CD8-positive, alpha-beta memory T cell (primary cell): Measurements from ENCODE around the gene MARCHF10. TPM values are rescaled to one million over a fixed set of nuclear protein-coding genes. Genes with fewer than 3 reads are reported as not detected.

ENCODE experiments used
- CTCF ChIA-PET: fragments of 350-600 bp; sonication (Branson Sonifier 250); formaldehyde crosslinking; loops from one replicate; lab custom pipeline; 2021; ENCODE audit warnings: antibody characterized with exemption; lab: Charles Lee
- POLR2A ChIA-PET: fragments of 350-600 bp; sonication (Branson Sonifier 250); formaldehyde crosslinking; loops from one replicate; lab custom pipeline; 2021; ENCODE audit warnings: antibody characterized with exemption; lab: Charles Lee
- DNase-seq, 5 donors: peaks; one replicate each; pipeline versions ENCODE4 v3.0.0 to v3.0.0-alpha.2; 2020 to 2022; ENCODE audit warnings: mixed read lengths in 1 of 5
- H3K27ac ChIP-seq: one replicate; pipeline ENCODE4 v1.7.0; 2013; ENCODE audit warnings: low read depth, mild to moderate bottlenecking, low read length, moderate library complexity
- H3K27me3 ChIP-seq: 2 replicates; pipeline ENCODE4 v1.7.0; 2013; ENCODE audit warnings: low read length, mild to moderate bottlenecking; ENCODE audit not compliant: insufficient read depth, poor library complexity, severe bottlenecking
- H3K36me3 ChIP-seq: 2 replicates; pipeline ENCODE4 v1.7.0; 2013; ENCODE audit warnings: mild to moderate bottlenecking, low read length, moderate library complexity; ENCODE audit not compliant: insufficient read depth
- H3K4me1 ChIP-seq: 2 replicates; pipeline ENCODE4 v1.7.0; 2013; ENCODE audit warnings: mild to moderate bottlenecking, low read length, moderate library complexity; ENCODE audit not compliant: insufficient read depth
- H3K4me3 ChIP-seq: 2 replicates; pipeline ENCODE4 v1.7.0; 2013; ENCODE audit warnings: mild to moderate bottlenecking, low read length
- H3K9me3 ChIP-seq: 2 replicates; pipeline ENCODE4 v1.7.0; 2013; ENCODE audit warnings: mild to moderate bottlenecking, low read length
- H3K27ac Mint-ChIP-seq, 8 donors: one replicate each; pipeline ENCODE4 v1.8.0; 2020 to 2021; ENCODE audit warnings: mixed read lengths in 8 of 8, mild to moderate bottlenecking in 6 of 8, inconsistent platforms in 3 of 8, moderate library complexity in 3 of 8
- H3K27me3 Mint-ChIP-seq, 2 donors: one replicate each; pipeline ENCODE4 v1.8.0; 2020 to 2021; ENCODE audit warnings: mixed read lengths in 2 of 2, mild to moderate bottlenecking in 1 of 2, moderate library complexity in 1 of 2
- H3K36me3 Mint-ChIP-seq, 3 donors: one replicate each; pipeline ENCODE4 v1.8.0; 2020 to 2021; ENCODE audit warnings: mixed read lengths in 3 of 3, inconsistent platforms in 1 of 3, mild to moderate bottlenecking in 1 of 3
- H3K4me1 Mint-ChIP-seq, 3 donors: one replicate each; pipeline ENCODE4 v1.8.0; 2020 to 2021; ENCODE audit warnings: mixed read lengths in 3 of 3, inconsistent platforms in 1 of 3, mild to moderate bottlenecking in 1 of 3
- H3K4me3 Mint-ChIP-seq, 7 donors: one replicate each; pipeline ENCODE4 v1.8.0; 2020 to 2021; ENCODE audit warnings: mixed read lengths in 7 of 7, mild to moderate bottlenecking in 6 of 7, moderate library complexity in 4 of 7, inconsistent platforms in 2 of 7
- H3K9me3 Mint-ChIP-seq, 5 donors: one replicate each; pipeline ENCODE4 v1.8.0; 2020 to 2022; ENCODE audit warnings: mixed read lengths in 5 of 5, mild to moderate bottlenecking in 3 of 5, moderate library complexity in 2 of 5, inconsistent platforms in 1 of 5
- polyA plus RNA-seq: library from polyadenylated mRNA; unstranded; fragments of 300-500 nt; fragmentation: Illumina TruSeq; gene quantifications from one replicate; pipeline ENCODE4 v1.2.3, GENCODE V29; 2021
- total RNA-seq, 2 experiments: library from RNA; stranded (reverse); gene quantifications; one replicate each; pipeline ENCODE4 v1.2.3, GENCODE V29; 2021

The MARCHF10 gene
- total and polyA plus RNA-seq, 3 experiments from 2014 or later, result 0.86 TPM; not detected in 2

GRCh38 chr17:62816282-62816839 is 8.2 kb upstream of the MARCHF10 start:
- H3K4me3 ChIP-seq, result no peak overlapping the region
- H3K36me3 Mint-ChIP-seq, result peaks cover 0 to 9% (median 0%) of the 10 kb centered on the region in 3 donors
- H3K4me1 Mint-ChIP-seq, result peaks cover 0 to 6% (median 0%) of the 10 kb centered on the region in 3 donors
- DNase-seq, result no peak
- H3K27ac ChIP-seq, result no peak overlapping the region
- H3K27me3 ChIP-seq, result no peaks in the 10 kb centered on the region
- H3K9me3 Mint-ChIP-seq, result peaks cover 2 to 13% (median 10%) of the 10 kb centered on the region in 5 donors
- H3K27me3 Mint-ChIP-seq, result peaks cover 17 to 47% of the 10 kb centered on the region in 2 donors
- no peaks in the 10 kb centered on the region for H3K4me1 ChIP-seq
- no peak overlapping the region for H3K27ac Mint-ChIP-seq
- no peaks in the 10 kb centered on the region for H3K9me3 ChIP-seq
- CTCF ChIA-PET, result no interaction called here
- no peak overlapping the region for H3K4me3 Mint-ChIP-seq
- POLR2A ChIA-PET, result no interaction called here
- H3K36me3 ChIP-seq, result no peaks in the 10 kb centered on the region

- CTCF ChIA-PET, result no interaction called here
- POLR2A ChIA-PET, result no interaction called here
- no peaks in the 10 kb centered on the region for H3K9me3 ChIP-seq
- H3K36me3 Mint-ChIP-seq, result peaks cover 0 to 9% (median 0%) of the 10 kb centered on the region in 3 donors
- H3K36me3 ChIP-seq, result no peaks in the 10 kb centered on the region
- H3K9me3 Mint-ChIP-seq, result peaks cover 5 to 15% (median 7%) of the 10 kb centered on the region in 5 donors
- H3K4me1 Mint-ChIP-seq, result peaks cover 0 to 3% (median 2%) of the 10 kb centered on the region in 3 donors
- no peak for DNase-seq
- H3K27me3 Mint-ChIP-seq, result peaks cover 21 to 51% of the 10 kb centered on the region in 2 donors
- no peaks in the 10 kb centered on the region for H3K4me1 ChIP-seq
- peaks cover 12% of the 10 kb centered on the region for H3K27me3 ChIP-seq
- H3K27ac ChIP-seq, result no peak overlapping the region
- H3K27ac Mint-ChIP-seq, result peak overlapping the region in 1 of 8 donors; percentile 28
- H3K4me3 Mint-ChIP-seq, result peak overlapping the region in 1 of 7 donors; percentile 7
- no peak overlapping the region for H3K4me3 ChIP-seq
These were observed 1.5 kb upstream of the MARCHF10 start for GRCh38 chr17:62809656-62810055.

- peaks cover 0 to 3% (median 2%) of the 10 kb centered on the region in 3 donors for H3K4me1 Mint-ChIP-seq
- Histone ChIP-seq H3K4me1 (no peaks in the 10 kb centered on the region), H3K36me3 (no peaks in the 10 kb centered on the region), H3K27me3 (peaks cover 18% of the 10 kb centered on the region), H3K4me3 (no peak overlapping the region), H3K27ac (no peak overlapping the region), H3K9me3 (no peaks in the 10 kb centered on the region)
- H3K27ac Mint-ChIP-seq, result no peak overlapping the region
- CTCF ChIA-PET, result no interaction called here
- peak overlapping the region in 1 of 7 donors; percentile 32 for H3K4me3 Mint-ChIP-seq
- peaks cover 0 to 7% (median 1%) of the 10 kb centered on the region in 5 donors for H3K9me3 Mint-ChIP-seq
- H3K36me3 Mint-ChIP-seq, result peaks cover 0 to under 1% (median 0%) of the 10 kb centered on the region in 3 donors
- POLR2A ChIA-PET, result no interaction called here
- DNase-seq, result no peak
- H3K27me3 Mint-ChIP-seq, result peaks cover 28 to 54% of the 10 kb centered on the region in 2 donors
These were observed 459 bp upstream of the MARCHF10 start for GRCh38 chr17:62808576-62808970.

GRCh38 chr17:62805234-62805633 is 2.9 kb downstream of the MARCHF10 start:
- Histone ChIP-seq H3K4me3 (no peak overlapping the region), H3K9me3 (no peaks in the 10 kb centered on the region), H3K4me1 (no peaks in the 10 kb centered on the region), H3K27ac (no peak overlapping the region), H3K36me3 (no peaks in the 10 kb centered on the region), H3K27me3 (peaks cover 18% of the 10 kb centered on the region)
- CTCF ChIA-PET, result no interaction called here
- no peak for DNase-seq
- H3K4me1 Mint-ChIP-seq, result peaks cover 0 to 3% (median 2%) of the 10 kb centered on the region in 3 donors
- peaks cover 30 to 68% of the 10 kb centered on the region in 2 donors for H3K27me3 Mint-ChIP-seq
- POLR2A ChIA-PET, result no interaction called here
- no peak overlapping the region for H3K4me3 Mint-ChIP-seq
- peaks cover 0 to 3% (median 0%) of the 10 kb centered on the region in 5 donors for H3K9me3 Mint-ChIP-seq
- peaks cover 0 to 3% (median 0%) of the 10 kb centered on the region in 3 donors for H3K36me3 Mint-ChIP-seq
- no peak overlapping the region for H3K27ac Mint-ChIP-seq

- ChIA-PET CTCF (no interaction called here), POLR2A (no interaction called here)
- no peaks in the 10 kb centered on the region for H3K9me3 ChIP-seq
- no peak overlapping the region for H3K4me3 ChIP-seq
- H3K4me1 ChIP-seq, result no peaks in the 10 kb centered on the region
- H3K4me1 Mint-ChIP-seq, result peaks cover 0 to 3% (median 2%) of the 10 kb centered on the region in 3 donors
- H3K27ac ChIP-seq, result no peak overlapping the region
- no peak overlapping the region for H3K4me3 Mint-ChIP-seq
- peaks cover 18% of the 10 kb centered on the region for H3K27me3 ChIP-seq
- peaks cover 31 to 70% of the 10 kb centered on the region in 2 donors for H3K27me3 Mint-ChIP-seq
- no peak overlapping the region for H3K27ac Mint-ChIP-seq
- peaks cover 0 to 2% (median 0%) of the 10 kb centered on the region in 5 donors for H3K9me3 Mint-ChIP-seq
- peaks cover 0 to 3% (median 0%) of the 10 kb centered on the region in 3 donors for H3K36me3 Mint-ChIP-seq
- DNase-seq, result no peak
- H3K36me3 ChIP-seq, result no peaks in the 10 kb centered on the region
These were observed 3.3 kb downstream of the MARCHF10 start for GRCh38 chr17:62804822-62805221.

GRCh38 chr17:62804025-62804424 is 4.1 kb downstream of the MARCHF10 start:
- POLR2A ChIA-PET, result interaction anchor here (0.7 kb wide), 1 partner anchor 22 kb away, joined by 3 read pairs; no protein-coding TSS in a partner anchor
- H3K4me1 ChIP-seq, result no peaks in the 10 kb centered on the region
- no peak overlapping the region for H3K4me3 Mint-ChIP-seq
- H3K9me3 ChIP-seq, result no peaks in the 10 kb centered on the region
- DNase-seq, result no peak
- no peak overlapping the region for H3K4me3 ChIP-seq
- H3K4me1 Mint-ChIP-seq, result peaks cover 0 to 3% (median 2%) of the 10 kb centered on the region in 3 donors
- H3K27ac ChIP-seq, result no peak overlapping the region
- CTCF ChIA-PET, result no interaction called here
- H3K27me3 Mint-ChIP-seq, result peaks cover 31 to 68% of the 10 kb centered on the region in 2 donors
- no peak overlapping the region for H3K27ac Mint-ChIP-seq
- H3K36me3 Mint-ChIP-seq, result peaks cover 0 to 7% (median 0%) of the 10 kb centered on the region in 3 donors
- no peaks in the 10 kb centered on the region for H3K36me3 ChIP-seq
- H3K27me3 ChIP-seq, result peaks cover 18% of the 10 kb centered on the region
- H3K9me3 Mint-ChIP-seq, result peaks cover 0 to 2% (median 0%) of the 10 kb centered on the region in 5 donors

GRCh38 chr17:62802561-62803205 is 5.4 kb downstream of the MARCHF10 start:
- Histone ChIP-seq H3K27me3 (peaks cover 18% of the 10 kb centered on the region), H3K4me3 (no peak overlapping the region), H3K9me3 (no peaks in the 10 kb centered on the region), H3K36me3 (no peaks in the 10 kb centered on the region), H3K27ac (no peak overlapping the region), H3K4me1 (no peaks in the 10 kb centered on the region)
- ChIA-PET POLR2A (no interaction called here), CTCF (no interaction called here)
- peaks cover 0 to 2% (median 0%) of the 10 kb centered on the region in 5 donors for H3K9me3 Mint-ChIP-seq
- peaks cover 32 to 76% of the 10 kb centered on the region in 2 donors for H3K27me3 Mint-ChIP-seq
- no peak overlapping the region for H3K4me3 Mint-ChIP-seq
- H3K27ac Mint-ChIP-seq, result no peak overlapping the region
- H3K36me3 Mint-ChIP-seq, result peaks cover 0 to 8% (median 0%) of the 10 kb centered on the region in 3 donors
- peaks cover 0 to 3% (median 0%) of the 10 kb centered on the region in 3 donors for H3K4me1 Mint-ChIP-seq
- no peak for DNase-seq

GRCh38 chr17:62801553-62802114 is 6.5 kb downstream of the MARCHF10 start:
- Mint-ChIP-seq H3K4me3 (no peak overlapping the region), H3K36me3 (peaks cover 0 to 8% (median 0%) of the 10 kb centered on the region in 3 donors), H3K9me3 (peaks cover 0 to 2% (median 0%) of the 10 kb centered on the region in 5 donors), H3K27me3 (peaks cover 25 to 70% of the 10 kb centered on the region in 2 donors), H3K27ac (peak overlapping the region in 1 of 8 donors; percentile 22), H3K4me1 (no peaks in the 10 kb centered on the region)
- H3K4me1 ChIP-seq, result no peaks in the 10 kb centered on the region
- no peak overlapping the region for H3K4me3 ChIP-seq
- no peaks in the 10 kb centered on the region for H3K9me3 ChIP-seq
- no peak for DNase-seq
- peaks cover 11% of the 10 kb centered on the region for H3K27me3 ChIP-seq
- ChIA-PET POLR2A (no interaction called here), CTCF (no interaction called here)
- H3K36me3 ChIP-seq, result no peaks in the 10 kb centered on the region
- no peak overlapping the region for H3K27ac ChIP-seq
